ENCODE data around the gene GEMIN4. TPM values are rescaled to one million over a fixed set of nuclear protein-coding genes. Genes with fewer than 3 reads are reported as not detected.

Gene GEMIN4
- total and polyA plus RNA-seq, 4 donors, result 2.8 to 7.0 (median 5.9) TPM

DNA sequence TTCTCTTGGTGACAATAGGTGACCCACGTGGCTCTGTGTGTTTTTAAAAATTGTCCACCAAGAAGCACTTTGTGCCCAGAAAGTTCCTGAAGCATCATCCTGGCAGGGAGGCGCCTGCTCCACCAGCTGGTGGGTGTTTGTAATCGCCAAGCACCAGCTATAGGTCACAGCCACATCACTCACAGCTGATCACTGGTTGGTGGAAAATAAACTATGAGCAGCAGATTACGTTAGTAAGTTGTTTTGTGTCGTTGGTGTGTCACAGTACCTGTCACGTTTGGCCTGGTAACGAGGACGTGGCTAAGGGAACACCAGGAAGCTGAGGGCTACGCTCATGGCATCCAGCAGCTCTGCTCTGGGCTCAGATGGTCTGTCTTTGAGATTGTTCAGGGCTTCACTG, 40.2 kb upstream of the GEMIN4 start:
- peaks cover 4 to 37% (median 23%) of the 10 kb centered on the region in 4 donors for H3K36me3 ChIP-seq (ENCODE audit: control insufficient read depth in 4 of 4, insufficient read depth in 3 of 4, low read depth in 1 of 4, low read length in 3 of 4)
- peaks cover 0 to 7% (median 3%) of the 10 kb centered on the region in 4 donors for H3K4me1 ChIP-seq (ENCODE audit: control insufficient read depth in 4 of 4, insufficient read depth in 4 of 4, low read length in 3 of 4)
- no peak overlapping the region for H3K9ac ChIP-seq (ENCODE audit: low read depth in 1 of 2, low read length in 2 of 2)
- no peaks in the 10 kb centered on the region for H3K9me3 ChIP-seq (ENCODE audit: control insufficient read depth in 4 of 4, low read length in 3 of 4)
- 92% methylated on average over 9 of the region's 9 CpGs for WGBS
- TF ChIP-seq YY1 (IDR thresholded peaks at IDR 0.05), result no peak
- TF ChIP-seq RXRA (IDR thresholded peaks at IDR 0.05), result no peak
- no peak for TF ChIP-seq GABPA (IDR thresholded peaks at IDR 0.05 in 1 of 2, conservative IDR thresholded peaks at IDR 0.05 in 1 of 2)
- TF ChIP-seq, protein P1, sequence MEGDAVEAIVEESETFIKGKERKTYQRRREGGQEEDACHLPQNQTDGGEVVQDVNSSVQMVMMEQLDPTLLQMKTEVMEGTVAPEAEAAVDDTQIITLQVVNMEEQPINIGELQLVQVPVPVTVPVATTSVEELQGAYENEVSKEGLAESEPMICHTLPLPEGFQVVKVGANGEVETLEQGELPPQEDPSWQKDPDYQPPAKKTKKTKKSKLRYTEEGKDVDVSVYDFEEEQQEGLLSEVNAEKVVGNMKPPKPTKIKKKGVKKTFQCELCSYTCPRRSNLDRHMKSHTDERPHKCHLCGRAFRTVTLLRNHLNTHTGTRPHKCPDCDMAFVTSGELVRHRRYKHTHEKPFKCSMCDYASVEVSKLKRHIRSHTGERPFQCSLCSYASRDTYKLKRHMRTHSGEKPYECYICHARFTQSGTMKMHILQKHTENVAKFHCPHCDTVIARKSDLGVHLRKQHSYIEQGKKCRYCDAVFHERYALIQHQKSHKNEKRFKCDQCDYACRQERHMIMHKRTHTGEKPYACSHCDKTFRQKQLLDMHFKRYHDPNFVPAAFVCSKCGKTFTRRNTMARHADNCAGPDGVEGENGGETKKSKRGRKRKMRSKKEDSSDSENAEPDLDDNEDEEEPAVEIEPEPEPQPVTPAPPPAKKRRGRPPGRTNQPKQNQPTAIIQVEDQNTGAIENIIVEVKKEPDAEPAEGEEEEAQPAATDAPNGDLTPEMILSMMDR (IDR thresholded peaks at IDR 0.05; ENCODE audit: low read depth, low read length, missing input control), result no peak
- TF ChIP-seq EGR1 (IDR thresholded peaks at IDR 0.05; ENCODE audit: low read depth in 2 of 2), result no peak
- no peak for TF ChIP-seq HNF4G (IDR thresholded peaks at IDR 0.05)
- TF ChIP-seq NR2F2 (IDR thresholded peaks at IDR 0.05), result no peak
- TF ChIP-seq, protein P2, sequence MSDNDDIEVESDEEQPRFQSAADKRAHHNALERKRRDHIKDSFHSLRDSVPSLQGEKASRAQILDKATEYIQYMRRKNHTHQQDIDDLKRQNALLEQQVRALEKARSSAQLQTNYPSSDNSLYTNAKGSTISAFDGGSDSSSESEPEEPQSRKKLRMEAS (IDR thresholded peaks at IDR 0.05), result no peak
- TF ChIP-seq SP1 (IDR thresholded peaks at IDR 0.05), result no peak
- TF ChIP-seq FOXA2 (IDR thresholded peaks at IDR 0.05), result no peak
- TF ChIP-seq HNF4A (conservative IDR thresholded peaks at IDR 0.05), result no peak
- TF ChIP-seq TAF1 (conservative IDR thresholded peaks at IDR 0.05), result no peak
- TF ChIP-seq, protein P3, sequence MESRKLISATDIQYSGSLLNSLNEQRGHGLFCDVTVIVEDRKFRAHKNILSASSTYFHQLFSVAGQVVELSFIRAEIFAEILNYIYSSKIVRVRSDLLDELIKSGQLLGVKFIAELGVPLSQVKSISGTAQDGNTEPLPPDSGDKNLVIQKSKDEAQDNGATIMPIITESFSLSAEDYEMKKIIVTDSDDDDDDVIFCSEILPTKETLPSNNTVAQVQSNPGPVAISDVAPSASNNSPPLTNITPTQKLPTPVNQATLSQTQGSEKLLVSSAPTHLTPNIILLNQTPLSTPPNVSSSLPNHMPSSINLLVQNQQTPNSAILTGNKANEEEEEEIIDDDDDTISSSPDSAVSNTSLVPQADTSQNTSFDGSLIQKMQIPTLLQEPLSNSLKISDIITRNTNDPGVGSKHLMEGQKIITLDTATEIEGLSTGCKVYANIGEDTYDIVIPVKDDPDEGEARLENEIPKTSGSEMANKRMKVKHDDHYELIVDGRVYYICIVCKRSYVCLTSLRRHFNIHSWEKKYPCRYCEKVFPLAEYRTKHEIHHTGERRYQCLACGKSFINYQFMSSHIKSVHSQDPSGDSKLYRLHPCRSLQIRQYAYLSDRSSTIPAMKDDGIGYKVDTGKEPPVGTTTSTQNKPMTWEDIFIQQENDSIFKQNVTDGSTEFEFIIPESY (IDR thresholded peaks at IDR 0.05), result no peak
- TF ChIP-seq RAD21 (IDR thresholded peaks at IDR 0.05), result no peak
- TF ChIP-seq, protein P4, sequence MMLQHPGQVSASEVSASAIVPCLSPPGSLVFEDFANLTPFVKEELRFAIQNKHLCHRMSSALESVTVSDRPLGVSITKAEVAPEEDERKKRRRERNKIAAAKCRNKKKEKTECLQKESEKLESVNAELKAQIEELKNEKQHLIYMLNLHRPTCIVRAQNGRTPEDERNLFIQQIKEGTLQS (IDR thresholded peaks at IDR 0.05), result no peak
- no peak for TF ChIP-seq FOXA1 (IDR thresholded peaks at IDR 0.05)
- TF ChIP-seq JUND (IDR thresholded peaks at IDR 0.05), result no peak
- TF ChIP-seq, protein P5, sequence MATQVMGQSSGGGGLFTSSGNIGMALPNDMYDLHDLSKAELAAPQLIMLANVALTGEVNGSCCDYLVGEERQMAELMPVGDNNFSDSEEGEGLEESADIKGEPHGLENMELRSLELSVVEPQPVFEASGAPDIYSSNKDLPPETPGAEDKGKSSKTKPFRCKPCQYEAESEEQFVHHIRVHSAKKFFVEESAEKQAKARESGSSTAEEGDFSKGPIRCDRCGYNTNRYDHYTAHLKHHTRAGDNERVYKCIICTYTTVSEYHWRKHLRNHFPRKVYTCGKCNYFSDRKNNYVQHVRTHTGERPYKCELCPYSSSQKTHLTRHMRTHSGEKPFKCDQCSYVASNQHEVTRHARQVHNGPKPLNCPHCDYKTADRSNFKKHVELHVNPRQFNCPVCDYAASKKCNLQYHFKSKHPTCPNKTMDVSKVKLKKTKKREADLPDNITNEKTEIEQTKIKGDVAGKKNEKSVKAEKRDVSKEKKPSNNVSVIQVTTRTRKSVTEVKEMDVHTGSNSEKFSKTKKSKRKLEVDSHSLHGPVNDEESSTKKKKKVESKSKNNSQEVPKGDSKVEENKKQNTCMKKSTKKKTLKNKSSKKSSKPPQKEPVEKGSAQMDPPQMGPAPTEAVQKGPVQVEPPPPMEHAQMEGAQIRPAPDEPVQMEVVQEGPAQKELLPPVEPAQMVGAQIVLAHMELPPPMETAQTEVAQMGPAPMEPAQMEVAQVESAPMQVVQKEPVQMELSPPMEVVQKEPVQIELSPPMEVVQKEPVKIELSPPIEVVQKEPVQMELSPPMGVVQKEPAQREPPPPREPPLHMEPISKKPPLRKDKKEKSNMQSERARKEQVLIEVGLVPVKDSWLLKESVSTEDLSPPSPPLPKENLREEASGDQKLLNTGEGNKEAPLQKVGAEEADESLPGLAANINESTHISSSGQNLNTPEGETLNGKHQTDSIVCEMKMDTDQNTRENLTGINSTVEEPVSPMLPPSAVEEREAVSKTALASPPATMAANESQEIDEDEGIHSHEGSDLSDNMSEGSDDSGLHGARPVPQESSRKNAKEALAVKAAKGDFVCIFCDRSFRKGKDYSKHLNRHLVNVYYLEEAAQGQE (IDR thresholded peaks at IDR 0.05), result no peak
- no peak overlapping the region for H3K4me3 ChIP-seq (ENCODE audit: low read depth in 1 of 3, low read length in 3 of 3)
- no peak for DNase-seq (ENCODE audit: low spot score)
- H3K27me3 ChIP-seq (ENCODE audit: control insufficient read depth in 4 of 4, insufficient read depth in 4 of 4, low read length in 3 of 4), result no peaks in the 10 kb centered on the region
- no peak overlapping the region for H3K27ac ChIP-seq (ENCODE audit: low read depth in 1 of 2, low read length in 2 of 2)
